Measurements from ENCODE around the gene CLASP1. TPM values are rescaled to one million over a fixed set of nuclear protein-coding genes. Genes with fewer than 3 reads are reported as not detected.

Gene CLASP1
- total and polyA plus RNA-seq, 2 experiments from 2014 or later: 20.1 to 37.4 TPM

DNA sequence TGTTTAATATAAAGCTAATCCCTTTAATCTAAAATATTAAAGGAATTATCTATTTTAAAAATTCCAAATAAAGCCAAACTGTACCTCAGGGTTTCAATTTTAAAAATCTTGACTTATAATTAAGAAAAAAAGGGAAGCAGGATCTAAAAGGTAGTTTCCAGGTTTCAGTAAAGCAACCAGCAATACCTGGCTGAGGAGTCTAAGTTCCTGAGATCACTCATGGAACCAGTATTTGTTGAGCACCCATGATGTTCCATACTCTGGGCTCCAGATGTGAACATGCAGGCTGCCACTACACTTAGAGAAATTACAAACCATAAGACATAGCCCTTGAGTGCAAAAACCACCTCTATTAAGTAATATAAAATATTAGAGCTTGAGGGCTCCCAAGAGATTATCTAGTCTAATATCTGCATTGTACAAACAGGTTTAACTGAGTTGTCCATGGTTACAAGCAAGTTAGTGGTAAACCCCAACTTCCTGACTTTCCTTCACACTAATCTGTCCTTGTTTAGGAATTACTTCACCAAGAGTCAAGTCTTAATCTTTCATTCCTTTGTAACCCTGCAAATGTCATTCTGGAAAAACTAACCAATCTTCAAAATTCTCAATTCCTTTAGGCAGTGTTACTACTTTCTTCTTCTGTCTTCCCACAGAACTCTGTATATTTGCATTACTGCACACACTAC, 49.2 kb downstream of the CLASP1 start:
- H3K9ac ChIP-seq: no peak overlapping the region
- no peak for TF ChIP-seq EZH2 (IDR thresholded peaks at IDR 0.05; ENCODE audit: insufficient read depth, poor library complexity, severe bottlenecking)
- TF ChIP-seq EZH2phosphoT487 (IDR thresholded peaks at IDR 0.05; ENCODE audit: insufficient read depth, low read depth): no peak
- peaks cover 13% of the 10 kb centered on the region for H3F3A ChIP-seq (ENCODE audit: insufficient read depth)
- H3K79me2 ChIP-seq (ENCODE audit: insufficient read depth): peaks cover 99% of the 10 kb centered on the region
- in situ Hi-C loops (cut with MboI): no loop called here
- peaks cover 11% of the 10 kb centered on the region for H3K4me1 ChIP-seq (ENCODE audit: insufficient read depth)
- no peak overlapping the region for H3K4me3 ChIP-seq
- H3K4me2 ChIP-seq (ENCODE audit: unreplicated experiment): no peak overlapping the region
- no peak overlapping the region for H3K27ac ChIP-seq
- no peak for DNase-seq
- 0 out of 2 replicates have a peak, but pooled peaks cover 7% of the 10 kb centered on the region for H4K20me1 ChIP-seq (ENCODE audit: insufficient read depth)
- H3K9me2 ChIP-seq (ENCODE audit: insufficient read depth): no peaks in the 10 kb centered on the region
- no peaks in the 10 kb centered on the region for H3K27me3 ChIP-seq (replicated peaks; ENCODE audit: insufficient read depth)
- peaks cover 8% of the 10 kb centered on the region for H3K36me3 ChIP-seq (ENCODE audit: low read depth)
- H3K9me3 ChIP-seq (ENCODE audit: low read depth): no peaks in the 10 kb centered on the region
- no peak overlapping the region for H2AFZ ChIP-seq

DNA sequence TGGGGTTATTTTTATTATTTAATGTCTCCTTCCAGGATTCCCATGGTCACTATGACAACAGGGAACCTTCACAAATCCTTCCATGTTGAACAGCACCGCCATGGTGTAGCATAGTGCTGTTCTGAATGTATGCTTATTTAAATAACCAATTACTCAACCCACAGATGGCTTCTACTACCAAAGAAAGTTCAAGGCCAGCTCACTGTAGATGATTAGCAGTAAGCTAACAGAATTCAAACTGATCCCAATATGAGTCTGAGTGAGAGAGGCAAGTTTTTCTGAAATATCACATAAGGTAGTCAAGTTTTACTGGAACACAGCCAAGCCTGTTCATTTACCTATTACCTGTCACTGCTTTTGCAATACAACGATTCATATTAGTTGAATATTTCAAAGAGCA, 51.2 kb downstream of the CLASP1 start:
- Histone ChIP-seq H3K4me1 (ENCODE audit: insufficient read depth) (peaks cover 11% of the 10 kb centered on the region), H4K20me1 (ENCODE audit: insufficient read depth) (0 out of 2 replicates have a peak, but pooled peaks cover 4% of the 10 kb centered on the region), H3K4me2 (ENCODE audit: unreplicated experiment) (no peak overlapping the region), H3K27me3 (replicated peaks; ENCODE audit: insufficient read depth) (no peaks in the 10 kb centered on the region), H3K79me2 (ENCODE audit: insufficient read depth) (peaks cover 98% of the 10 kb centered on the region), H3K9me3 (ENCODE audit: low read depth) (no peaks in the 10 kb centered on the region), H3F3A (ENCODE audit: insufficient read depth) (peaks cover 13% of the 10 kb centered on the region), H3K4me3 (no peak overlapping the region), H2AFZ (no peak overlapping the region), H3K9ac (no peak overlapping the region), H3K27ac (no peak overlapping the region), H3K36me3 (ENCODE audit: low read depth) (no peaks in the 10 kb centered on the region), H3K9me2 (ENCODE audit: insufficient read depth) (no peaks in the 10 kb centered on the region)
- 97 to 98% methylated on average over 2 of the region's 2 CpGs for WGBS, 2 experiments (ENCODE audit: low coverage in 1 of 2, low lambda C conversion rate in 2 of 2, missing lambda C conversion rate in 2 of 2)
- in situ Hi-C loops (cut with MboI): no loop called here
- DNase-seq: no peak
- TF ChIP-seq EZH2 (IDR thresholded peaks at IDR 0.05; ENCODE audit: insufficient read depth, poor library complexity, severe bottlenecking) (no peak), EZH2phosphoT487 (IDR thresholded peaks at IDR 0.05; ENCODE audit: insufficient read depth, low read depth) (no peak)

DNA sequence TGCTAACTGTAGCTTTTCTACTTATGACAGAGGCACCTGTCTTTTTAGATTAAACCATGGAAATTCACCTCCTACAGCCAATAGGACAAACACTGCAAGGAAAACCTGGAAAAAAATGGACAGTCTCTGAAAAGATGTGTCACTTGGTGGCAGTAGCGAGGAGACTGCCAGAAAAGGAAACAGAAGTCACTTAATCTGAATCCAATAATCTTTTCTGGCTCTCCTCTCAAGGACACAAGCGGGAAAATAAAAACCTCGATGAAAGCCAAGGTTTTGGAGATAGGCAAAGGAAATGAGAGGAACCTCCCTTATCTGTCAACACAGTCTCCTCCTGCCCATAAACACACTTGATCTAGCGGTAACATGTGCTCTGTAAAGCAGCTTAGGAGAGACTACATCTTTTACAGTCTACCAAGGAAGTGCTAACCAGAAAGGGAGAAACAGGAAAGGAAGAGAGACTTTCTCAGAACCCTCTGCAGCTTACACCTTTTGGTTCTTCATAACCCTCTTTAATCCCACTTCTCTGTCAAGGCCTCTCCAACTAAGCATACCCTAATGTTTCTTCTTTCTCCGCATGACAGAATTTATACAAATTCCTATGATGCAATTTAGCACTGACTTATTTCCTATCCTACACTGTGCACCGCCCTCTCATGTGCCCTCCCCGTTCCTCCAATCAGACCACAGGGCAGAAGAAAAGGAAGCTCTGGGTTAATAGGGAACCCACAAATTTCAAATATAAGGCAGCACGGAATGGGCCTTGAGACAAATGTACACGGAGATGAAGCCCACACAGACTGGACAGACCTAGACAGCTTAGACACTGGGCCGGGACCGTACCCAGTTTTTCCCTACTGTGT, 52.8 kb downstream of the CLASP1 start:
- Histone ChIP-seq H3F3A (ENCODE audit: insufficient read depth) (peaks cover 13% of the 10 kb centered on the region), H3K9me3 (ENCODE audit: low read depth) (no peaks in the 10 kb centered on the region), H2AFZ (peak overlapping the region; percentile 60), H3K36me3 (ENCODE audit: low read depth) (no peaks in the 10 kb centered on the region), H4K20me1 (ENCODE audit: insufficient read depth) (0 out of 2 replicates have a peak, but pooled peaks cover 4% of the 10 kb centered on the region), H3K4me3 (peak overlapping the region; percentile 52), H3K4me2 (ENCODE audit: unreplicated experiment) (peak overlapping the region; percentile 43), H3K9ac (peak overlapping the region; percentile 40), H3K79me2 (ENCODE audit: insufficient read depth) (peaks cover 98% of the 10 kb centered on the region), H3K4me1 (ENCODE audit: insufficient read depth) (peaks cover 11% of the 10 kb centered on the region), H3K27ac (peak overlapping the region; percentile 52), H3K27me3 (replicated peaks; ENCODE audit: insufficient read depth) (no peaks in the 10 kb centered on the region), H3K9me2 (ENCODE audit: insufficient read depth) (no peaks in the 10 kb centered on the region)
- in situ Hi-C loops (cut with MboI): no loop called here
- 54 to 56% methylated on average over 11 of the region's 11 CpGs for WGBS, 2 experiments (ENCODE audit: low coverage in 1 of 2, low lambda C conversion rate in 2 of 2, missing lambda C conversion rate in 2 of 2)
- TF ChIP-seq EZH2 (IDR thresholded peaks at IDR 0.05; ENCODE audit: insufficient read depth, poor library complexity, severe bottlenecking): no peak
- TF ChIP-seq EZH2phosphoT487 (IDR thresholded peaks at IDR 0.05; ENCODE audit: insufficient read depth, low read depth): no peak
- DNase-seq: peak; percentile 66

DNA sequence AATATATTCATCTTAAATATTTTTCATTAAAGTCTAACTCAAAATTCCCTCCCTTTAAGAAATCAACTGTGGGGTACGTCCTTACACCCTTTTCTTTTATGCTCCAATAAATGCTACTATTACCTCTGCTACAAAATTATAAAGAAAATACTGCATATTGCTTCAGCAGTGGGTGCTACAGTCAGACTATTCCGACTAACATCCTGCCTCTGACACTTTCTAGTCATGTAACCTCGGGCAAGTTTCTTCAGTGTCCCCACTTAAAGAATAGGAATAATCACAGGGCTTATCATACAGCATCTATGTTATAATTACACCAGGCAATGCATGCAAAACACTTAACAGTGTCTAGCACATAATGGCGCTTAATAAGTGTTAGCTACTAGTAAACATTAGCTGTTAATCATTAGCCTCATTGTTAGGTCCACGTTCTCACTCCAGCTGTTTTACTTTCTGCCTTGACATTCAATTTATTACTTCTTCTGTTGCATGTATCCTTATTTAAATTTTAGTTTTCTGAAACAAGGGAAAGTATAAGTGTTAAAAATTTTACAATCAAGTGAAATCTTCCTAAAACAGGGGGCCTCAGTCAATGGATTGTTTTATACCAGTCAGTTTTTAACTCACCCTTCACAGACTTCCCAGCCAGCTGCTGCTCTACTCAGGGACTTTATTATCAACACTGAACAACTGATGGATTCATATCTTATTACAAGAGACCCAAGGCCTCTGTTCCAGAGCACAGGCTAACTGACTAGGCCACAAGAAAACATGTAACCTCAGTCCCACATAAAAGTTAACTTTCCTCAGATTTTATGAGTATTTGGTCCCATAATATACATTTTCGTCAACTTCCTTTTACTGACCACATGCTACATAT, 54.0 kb downstream of the CLASP1 start:
- Histone ChIP-seq H3K9me2 (ENCODE audit: insufficient read depth) (no peaks in the 10 kb centered on the region), H3K4me3 (no peak overlapping the region), H3K4me2 (ENCODE audit: unreplicated experiment) (no peak overlapping the region), H2AFZ (no peak overlapping the region), H4K20me1 (ENCODE audit: insufficient read depth) (no peaks in the 10 kb centered on the region), H3K9ac (no peak overlapping the region), H3K9me3 (ENCODE audit: low read depth) (no peaks in the 10 kb centered on the region), H3K36me3 (ENCODE audit: low read depth) (no peaks in the 10 kb centered on the region), H3K4me1 (ENCODE audit: insufficient read depth) (peaks cover 11% of the 10 kb centered on the region), H3K79me2 (ENCODE audit: insufficient read depth) (peaks cover 98% of the 10 kb centered on the region), H3K27me3 (replicated peaks; ENCODE audit: insufficient read depth) (no peaks in the 10 kb centered on the region), H3K27ac (no peak overlapping the region), H3F3A (ENCODE audit: insufficient read depth) (peaks cover 13% of the 10 kb centered on the region)
- 72 to 81% methylated on average over 6 of the region's 6 CpGs for WGBS, 2 experiments (ENCODE audit: low coverage in 1 of 2, low lambda C conversion rate in 2 of 2, missing lambda C conversion rate in 2 of 2)
- DNase-seq: no peak
- TF ChIP-seq EZH2 (IDR thresholded peaks at IDR 0.05; ENCODE audit: insufficient read depth, poor library complexity, severe bottlenecking) (no peak), EZH2phosphoT487 (IDR thresholded peaks at IDR 0.05; ENCODE audit: insufficient read depth, low read depth) (no peak)
- in situ Hi-C loops (cut with MboI): no loop called here

Measured in GM23248 (cell line).